Stimulated activated CD4-positive, alpha-beta T cell treated with anti-CD3 and anti-CD28 coated beads, Interleukin-4, amount 100 ng/mL, for 4 hours (primary cell): ENCODE results near the gene PHLDA1.
"Not testable (repeated sequence)": the region's sequence is repeated elsewhere in the genome, so short reads cannot be mapped to it uniquely, and the experiment has no call there.

Experiments
- DNase-seq, 2 experiments: peaks; one replicate each; pipeline ENCODE4 v3.0.0-alpha.2; 2020

PHLDA1 gene

DNA sequence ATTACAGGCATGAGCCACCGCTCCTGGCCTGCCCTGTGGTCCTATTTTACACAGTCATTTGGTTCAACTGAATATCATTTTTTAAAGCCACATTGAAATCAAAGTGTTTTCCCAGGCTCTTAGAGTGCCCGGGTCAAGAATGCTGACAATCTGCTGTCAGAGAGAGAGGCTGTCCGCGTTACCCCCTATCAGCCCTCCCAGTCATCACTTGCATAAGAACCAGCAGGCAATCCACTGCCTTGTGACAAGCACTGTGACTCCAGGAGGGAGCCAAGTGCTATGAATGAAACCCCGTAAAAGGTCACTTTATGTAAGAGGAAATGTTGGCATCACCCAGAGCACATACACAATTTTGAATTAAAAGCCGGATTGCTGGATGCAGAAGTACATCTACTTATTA lies 13.5 kb downstream of the PHLDA1 start:
- no peak for DNase-seq

DNA sequence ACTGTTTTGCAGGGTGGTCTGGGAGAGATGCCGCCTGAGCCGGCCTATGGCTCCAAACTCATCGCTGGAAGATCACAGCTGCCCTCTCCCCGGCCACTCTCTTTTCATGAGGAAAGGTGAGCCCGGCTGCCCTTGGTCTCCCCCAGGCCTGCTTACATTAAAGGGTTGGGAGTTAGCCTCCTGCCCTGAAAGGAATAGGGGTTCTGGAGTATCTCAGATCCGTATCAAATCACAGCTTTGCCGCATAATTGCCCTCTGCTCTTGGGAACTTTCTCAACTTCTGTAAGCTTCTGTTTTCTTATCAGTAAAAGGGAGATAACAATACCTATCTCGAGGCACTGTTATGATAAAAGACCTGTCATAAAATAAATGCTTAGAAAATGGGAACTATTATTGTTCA lies 17.6 kb downstream of the PHLDA1 start:
- DNase-seq = no peak

DNA sequence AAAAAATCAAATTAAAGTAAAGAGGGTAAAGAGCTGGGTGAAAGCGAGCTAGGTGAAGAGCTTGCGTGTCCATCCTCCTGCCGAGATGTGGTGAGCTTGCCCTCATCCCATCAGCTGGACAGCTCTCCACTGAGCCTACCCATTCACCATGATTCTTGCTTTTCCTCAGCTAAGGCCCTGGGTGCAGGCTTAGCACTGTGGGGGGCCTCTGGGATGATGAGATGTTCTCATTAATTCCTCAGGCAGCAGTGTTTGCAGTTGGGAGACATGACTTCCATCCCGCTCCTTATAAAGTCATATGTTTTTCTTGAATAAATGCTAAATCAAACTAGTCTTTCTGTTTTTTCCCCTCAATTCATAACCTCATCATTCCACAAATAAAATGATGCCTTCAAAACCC lies 18.0 kb downstream of the PHLDA1 start:
- DNase-seq = no peak

DNA sequence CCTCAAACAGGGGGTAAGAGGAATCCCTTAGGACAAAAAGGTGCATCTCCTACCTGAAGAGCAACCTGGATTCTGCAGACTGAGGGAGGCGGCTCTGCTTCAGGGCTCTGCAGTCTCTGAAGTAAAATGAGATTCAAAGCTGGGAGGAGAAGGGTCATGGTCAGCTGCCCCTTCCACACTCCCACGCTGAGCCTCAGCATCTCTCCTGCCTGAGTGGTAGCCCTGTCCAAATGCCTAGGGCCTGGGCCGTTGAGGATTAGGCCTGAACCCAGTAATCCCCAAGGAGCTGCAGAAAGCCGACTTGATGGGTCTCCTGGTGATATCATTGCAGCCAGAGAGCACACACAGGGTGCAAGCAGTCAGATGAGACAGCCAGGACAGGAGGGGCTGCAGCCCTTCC lies 18.9 kb downstream of the PHLDA1 start:
- DNase-seq = no peak

DNA sequence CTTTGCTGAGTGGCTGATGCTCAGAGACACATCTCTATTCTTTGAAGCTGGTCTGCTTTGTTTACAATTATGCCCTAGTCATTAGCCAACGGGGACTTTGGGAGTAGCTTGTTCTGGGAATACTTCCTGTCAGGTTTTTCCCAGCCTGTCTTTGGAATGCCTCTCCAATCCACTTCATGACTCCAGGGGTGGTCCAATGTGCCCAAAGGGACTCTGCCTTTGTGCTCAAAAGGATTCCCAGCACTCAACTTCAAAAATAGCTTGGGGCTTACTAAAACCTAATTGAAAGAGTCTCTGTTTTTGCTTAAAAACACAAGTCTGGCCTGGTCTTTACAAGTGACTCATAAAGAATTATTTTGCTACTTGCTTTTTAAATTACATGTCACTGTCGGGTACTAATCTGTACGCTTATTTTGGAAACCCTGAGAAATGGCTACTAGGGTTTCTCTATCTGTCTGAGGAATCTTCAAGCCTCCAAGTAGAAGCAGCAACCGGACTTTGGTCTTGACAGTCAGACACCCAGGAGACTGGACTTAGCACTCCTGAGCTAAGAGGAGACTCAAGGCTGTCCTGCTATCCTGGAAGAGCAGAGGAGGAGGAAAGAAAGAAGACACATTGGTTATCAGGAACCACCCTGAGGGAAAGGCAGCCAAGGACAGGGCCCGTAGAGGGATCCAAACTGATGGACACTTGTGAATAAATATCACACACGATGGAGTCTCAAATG lies 20.7 kb downstream of the PHLDA1 start:
- no peak for DNase-seq

DNA sequence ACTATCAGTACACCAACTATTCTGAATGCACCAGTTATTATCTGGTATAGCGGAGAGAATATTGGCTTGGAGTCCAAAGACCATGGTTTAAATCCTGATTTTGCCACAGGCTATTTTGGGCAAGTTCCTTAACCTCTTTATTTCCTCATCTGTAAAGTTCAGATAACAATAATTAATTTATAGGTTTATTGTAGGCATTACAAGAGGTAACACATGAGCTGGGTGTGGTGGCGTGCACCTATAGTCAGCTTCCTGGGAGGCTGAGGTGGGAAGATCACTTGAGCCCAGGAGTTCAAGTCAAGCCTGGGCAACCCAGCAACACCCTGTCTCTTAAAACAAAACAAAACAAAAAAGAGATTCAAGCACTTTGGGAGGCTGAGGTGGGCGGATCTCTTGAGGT lies 23.1 kb downstream of the PHLDA1 start:
- no peak for DNase-seq

DNA sequence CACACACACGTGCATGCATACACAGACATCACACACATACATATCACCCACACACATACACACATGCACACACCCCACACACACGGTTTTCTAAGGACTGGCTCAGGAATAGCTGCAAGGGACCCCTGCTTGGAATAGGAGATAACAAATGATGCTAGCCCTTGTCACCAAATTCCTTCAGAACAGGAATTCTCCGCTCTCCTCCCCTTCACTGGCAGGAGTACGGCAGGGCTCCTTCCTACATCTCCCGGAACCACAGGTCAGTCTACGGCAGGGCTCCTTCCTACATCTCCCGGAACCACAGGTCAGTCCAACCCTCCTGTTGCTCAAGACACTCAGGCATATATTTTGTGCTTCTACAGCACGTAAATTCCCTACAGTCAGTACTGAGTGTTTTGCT lies 23.9 kb downstream of the PHLDA1 start:
- no peak for DNase-seq

DNA sequence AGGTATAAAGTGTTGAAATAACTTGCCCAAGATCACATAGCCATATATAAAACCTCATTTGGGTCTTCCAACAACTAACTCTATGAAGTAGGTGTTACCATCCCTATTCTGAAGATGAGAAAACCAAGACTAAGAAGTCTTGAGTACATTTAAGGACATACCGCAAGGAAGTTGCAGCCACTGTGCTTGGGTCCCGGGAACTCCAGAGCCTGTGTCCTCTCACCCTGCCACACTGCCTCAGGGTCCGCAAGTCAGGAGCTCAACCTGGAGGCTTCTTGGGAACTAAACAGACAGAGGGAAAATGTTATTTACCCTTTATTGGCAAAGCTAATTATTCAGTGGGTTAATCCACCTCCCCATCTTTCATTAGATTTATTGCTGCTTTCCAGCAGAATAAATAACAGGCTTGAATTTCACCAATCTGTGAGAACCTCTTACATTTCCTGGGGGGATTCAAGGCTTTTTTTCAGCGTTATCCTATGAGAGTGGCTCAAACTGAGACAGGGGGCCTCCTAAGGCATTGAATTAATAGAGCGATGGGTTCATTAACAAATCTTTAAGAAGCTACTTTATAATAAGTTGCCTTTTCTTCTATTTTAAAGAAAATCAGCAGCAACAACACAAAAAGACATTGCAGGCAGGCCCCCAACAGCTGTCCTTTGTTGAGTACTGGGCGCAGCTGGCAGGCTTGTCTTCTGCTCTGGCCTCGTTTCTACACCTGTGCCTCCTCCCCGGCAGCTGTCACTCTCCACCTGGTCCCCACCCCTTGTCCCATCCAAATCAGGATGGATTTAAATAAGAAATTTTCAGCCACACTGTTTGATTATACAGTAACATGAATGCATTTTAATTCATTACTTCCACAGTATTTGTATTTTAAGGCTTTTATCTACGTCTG lies 25.3 kb downstream of the PHLDA1 start:
- DNase-seq = no peak

DNA sequence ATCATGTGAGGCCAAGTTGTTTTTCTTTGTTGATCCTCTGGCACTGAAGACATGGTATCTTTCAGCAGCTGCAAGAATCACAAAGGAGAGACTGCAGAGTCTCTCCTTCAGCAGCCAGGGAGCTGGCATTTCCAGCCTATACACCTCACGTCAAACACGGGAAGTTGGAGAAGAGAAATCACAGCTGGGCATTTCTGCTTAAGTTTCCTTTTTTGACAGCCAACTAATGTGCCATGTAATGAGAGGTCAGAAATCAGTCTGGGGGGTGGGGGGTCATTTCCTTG lies 28.3 kb downstream of the PHLDA1 start:
- no peak for DNase-seq

DNA sequence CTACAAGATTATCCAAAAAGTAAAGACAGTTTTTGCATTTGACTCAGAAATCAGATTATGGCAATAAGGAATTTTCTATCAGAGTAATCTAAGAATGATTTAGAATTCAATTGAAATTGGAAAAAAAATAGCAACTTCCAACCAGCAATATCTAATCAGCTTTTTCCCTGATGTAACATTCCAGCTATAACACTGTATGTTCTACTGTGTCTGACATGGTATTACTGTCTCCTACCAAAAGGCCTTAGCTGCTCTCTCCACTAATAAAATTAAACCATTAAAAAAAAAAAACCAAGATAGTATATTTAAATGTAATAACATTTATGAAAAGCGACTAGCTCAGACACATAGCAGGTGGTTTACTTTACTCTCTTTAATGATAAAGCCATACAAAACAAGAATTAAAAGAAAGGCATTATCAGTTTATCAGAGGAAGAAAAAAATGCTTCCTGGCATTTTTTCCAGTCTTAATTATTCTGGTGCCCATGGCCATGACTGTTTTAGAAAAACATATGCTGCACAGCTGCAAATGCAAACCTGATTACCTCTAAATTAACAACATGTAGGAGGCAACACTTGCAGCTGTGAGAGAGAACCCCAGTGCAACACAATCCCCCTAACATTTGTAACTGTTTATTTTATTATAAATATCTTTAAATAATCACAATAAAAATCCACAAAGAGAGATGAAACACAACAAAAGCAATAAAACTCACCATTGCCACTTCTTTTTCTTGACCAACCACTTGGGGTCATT lies 28.8 kb downstream of the PHLDA1 start:
- DNase-seq = no peak

DNA sequence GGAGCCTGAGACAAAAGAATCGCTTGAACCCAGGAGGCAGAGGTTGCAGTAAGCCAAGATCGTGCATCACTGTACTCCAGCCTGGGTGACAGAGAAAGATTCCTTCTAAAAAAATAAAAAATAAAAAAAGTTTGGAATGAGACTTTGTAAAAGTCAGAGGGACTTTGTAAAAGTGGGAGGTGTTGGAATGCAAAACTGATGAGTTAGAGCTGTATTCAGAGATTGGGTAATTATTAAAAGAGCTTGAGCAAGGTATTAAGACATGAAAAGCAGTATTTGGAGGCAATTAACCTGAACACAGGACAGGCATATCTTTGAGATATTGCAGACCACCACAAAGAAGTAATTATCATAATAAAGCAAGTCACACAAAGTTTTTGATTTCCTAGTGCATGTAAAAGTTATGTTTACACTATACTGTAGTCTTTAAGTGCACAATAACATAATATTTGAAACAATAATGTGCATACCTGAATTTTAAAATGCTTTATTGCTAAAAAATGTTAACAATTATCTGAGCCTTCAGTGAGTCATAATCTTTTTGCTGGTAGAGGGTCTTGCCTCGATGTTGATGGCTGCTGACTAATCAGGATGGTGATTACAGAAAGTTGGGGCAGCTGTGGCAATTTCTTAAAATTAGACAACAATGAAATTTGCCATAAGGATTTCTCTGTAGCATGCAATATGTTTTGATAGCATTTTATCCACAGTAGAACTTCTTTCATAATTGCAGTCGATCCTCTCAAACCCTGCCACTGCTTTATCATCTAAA lies 33.1 kb downstream of the PHLDA1 start:
- no peak for DNase-seq

DNA sequence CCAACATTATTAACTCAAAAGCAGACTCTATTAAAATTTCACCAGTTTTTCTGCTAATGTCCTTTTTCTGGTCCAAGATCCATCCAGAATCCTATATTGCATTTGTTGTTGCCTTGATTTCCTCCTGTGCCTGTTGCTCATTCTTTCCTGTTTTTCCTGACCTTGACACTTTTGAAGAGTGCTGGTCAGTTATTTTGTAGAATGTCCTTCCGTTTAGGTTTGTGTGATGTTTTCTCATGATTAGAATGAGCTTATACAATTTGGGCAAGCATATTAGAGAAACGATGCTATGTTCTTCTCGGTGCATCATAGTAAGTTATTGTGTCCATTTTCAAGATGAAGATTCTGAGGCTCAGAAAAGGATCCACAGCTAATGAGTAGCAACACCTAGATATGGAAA lies 33.9 kb downstream of the PHLDA1 start:
- DNase-seq = no peak

DNA sequence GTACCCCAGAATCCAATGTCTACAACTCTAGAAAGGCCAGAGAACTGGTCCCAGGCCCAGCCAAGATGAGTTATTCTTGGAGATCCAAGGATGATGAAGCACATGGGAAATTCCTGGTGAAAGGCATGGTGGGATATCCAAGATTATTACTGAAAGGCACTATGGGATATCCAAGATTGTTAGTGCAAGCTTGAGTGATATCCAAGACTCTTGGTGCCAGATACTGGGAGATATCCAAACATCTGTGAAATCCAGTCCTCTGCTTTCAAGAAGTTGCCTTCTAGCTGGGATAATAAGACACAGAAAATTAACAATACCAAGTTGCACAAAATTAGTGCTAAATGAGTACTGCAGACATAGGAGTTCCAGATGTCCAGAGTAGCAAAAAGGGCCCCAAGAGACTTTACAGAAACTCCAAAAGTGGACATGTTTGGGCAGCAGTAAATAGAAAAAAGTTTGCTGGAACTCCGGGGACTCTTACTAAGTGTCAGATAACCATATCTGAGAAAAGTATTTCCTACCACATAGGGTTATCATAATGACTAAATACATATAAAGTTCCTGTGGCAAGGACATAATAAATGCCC lies 34.6 kb downstream of the PHLDA1 start:
- no peak for DNase-seq

DNA sequence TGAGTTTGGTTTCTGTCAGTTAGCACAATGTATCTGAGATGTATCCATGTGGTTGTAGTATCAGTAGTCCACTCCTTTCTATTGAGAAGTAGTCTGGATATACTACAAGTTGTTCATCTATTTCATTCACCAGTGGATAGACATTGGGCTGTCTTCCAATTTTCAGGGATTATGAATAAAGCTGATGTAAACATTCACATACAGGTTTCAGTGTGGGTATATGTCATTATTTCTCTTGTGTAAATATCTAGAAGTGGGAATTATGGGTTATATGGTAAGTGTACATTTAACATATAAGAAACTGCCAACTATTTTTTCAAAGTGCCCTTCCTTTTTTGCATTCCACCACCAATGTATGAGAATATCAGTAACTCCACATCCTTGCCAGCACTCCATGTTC lies 35.9 kb downstream of the PHLDA1 start:
- DNase-seq = no peak

DNA sequence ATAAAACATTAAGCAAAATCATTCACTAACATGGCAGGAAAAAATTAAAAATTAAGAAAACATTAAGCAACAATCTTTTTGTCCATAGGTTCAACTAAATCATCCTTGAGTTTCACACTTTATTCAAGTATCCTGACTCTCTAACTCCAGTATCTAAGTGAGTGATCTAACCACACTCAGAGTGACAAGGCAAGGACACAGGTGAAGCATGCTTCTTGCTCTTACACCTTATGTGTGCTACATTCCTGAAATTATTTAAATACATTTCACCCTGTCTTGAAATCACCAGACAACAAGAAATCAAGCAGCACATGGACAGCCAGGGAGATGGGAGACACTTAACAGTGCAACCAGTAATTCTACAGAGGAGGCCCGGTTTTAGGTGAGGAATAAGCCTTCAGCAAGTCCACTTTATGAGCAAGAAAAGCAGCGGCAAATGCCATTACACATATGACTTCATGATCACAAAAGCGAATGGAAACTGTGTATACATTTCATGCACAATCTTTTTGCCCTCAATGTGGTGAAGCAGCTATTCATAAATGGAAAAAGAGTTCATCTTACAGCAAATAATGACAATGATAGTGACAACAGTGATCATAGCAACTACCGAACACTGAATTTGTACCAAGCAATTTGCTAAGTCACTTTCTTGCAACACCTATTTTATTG lies 37.4 kb downstream of the PHLDA1 start:
- DNase-seq = no peak

DNA sequence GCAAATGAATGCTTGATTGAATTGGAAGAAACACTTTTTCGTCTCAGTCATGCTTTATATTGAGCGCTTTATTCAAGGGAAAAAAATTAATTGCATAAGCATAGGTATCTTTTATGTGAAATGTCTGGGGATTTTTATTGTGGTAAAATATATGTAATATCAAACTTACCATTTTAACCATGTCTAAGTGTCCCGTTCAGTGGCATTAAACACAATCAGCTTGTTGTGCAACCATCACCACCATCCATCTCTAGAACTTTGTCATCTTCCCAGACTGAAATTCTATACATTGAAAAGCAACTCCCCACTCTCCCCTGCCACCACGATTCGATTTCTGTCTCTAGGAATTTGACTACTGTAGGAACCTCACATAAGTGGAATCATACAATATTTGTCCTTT lies 39.8 kb downstream of the PHLDA1 start:
- no peak for DNase-seq

DNA sequence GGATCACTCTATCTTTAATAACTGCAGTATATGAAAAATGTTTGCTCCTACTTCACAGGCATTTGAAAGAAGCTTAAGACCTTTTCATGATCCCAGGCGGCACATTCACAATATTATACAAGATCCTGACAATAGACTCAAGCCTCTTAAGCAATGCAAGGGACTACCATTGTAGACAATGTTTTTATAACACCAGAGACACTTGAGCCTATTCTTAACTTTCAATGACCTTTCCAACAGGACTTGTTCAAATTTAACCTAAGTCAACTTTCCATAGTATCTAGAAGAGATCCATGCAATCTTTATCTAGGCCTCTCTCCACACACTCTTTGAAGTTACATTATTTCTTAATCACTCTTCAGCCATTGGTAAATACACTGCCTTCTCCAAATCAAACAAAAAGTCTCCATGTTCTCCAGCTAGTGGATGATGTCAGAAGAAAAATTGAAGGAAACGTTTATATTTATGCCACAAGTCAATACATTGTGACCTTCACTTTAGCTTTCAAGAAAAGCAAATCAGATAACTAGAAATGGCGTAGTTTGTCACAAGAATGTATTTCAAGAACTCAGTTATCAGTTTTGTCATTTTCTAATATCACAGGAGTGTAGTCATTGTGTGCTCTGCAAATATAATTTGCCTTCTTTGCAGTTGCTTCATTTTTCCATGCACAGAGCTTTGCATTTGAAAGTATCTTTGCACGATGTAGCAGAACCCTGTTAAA lies 41.2 kb downstream of the PHLDA1 start:
- no peak for DNase-seq

DNA sequence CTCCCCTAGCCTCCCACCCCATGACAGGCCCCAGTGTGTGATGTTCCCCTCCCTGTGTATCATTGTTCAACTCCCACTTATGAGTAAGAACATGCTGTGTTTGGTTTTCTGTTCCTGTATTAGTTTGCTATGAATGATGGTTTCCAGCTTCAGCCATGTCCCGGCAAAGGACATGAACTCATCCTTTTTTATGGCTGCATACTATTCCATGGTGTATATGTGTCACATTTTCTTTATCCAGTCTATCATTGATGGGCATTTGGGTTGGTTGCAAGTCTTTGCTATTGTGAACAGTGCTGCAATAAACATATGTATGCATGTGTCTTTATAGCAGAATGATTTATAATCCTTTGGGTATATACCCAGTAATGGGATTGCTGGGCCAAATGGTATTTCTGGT lies 43.9 kb downstream of the PHLDA1 start:
- not testable (repeated sequence) for DNase-seq

DNA sequence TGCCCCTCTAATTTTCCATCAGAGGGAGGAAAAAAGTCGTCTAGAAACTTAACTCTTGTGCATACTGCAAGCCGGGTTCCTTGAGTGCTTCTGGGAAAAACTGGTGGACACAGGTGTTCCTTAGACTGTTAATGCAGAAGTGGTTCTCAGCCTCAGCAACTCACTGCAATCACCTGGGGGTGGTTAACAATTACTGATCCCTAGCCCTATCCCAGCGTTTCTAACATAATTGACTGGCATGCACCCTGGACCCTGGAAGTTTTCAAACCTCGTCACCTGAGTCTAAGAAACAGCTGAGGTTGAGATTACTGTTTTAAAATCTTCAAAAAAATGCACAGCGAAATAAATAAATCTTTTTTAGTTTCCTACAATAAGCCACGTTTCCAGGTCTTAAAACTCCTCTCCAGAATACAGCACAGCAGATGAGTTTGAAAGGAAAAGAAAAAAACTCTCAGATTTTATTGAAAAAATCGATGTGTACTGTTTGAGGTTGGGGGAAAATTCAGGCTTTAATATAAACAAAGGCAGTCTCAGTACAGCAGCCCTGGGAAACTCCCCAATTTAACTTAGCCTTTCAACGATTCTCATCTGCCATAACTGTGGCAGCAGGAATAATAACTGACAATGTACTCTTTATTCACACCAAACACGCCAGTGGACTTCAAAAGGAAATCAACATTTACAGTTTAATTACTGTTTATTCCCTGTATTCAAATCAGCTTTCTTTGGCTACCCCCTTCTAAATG lies 45.4 kb downstream of the PHLDA1 start:
- no peak for DNase-seq

DNA sequence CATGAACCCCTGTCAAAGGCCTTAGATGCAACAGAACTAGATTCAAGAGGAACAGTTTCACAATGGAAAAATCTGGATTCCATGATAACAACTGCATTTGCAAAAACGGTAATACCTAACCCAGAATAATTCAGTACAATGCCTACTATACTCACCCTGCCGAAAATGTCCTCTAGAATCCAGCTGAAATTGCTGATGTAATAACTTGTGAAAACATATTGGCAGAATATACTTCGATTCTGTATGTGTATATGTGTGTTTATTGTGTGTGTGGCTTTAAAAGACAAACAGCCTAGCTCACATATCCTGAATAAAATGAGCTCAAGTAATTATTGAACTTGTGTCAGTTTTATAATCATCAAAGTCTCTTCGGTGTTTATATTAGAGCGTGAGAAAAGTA lies 46.0 kb downstream of the PHLDA1 start:
- DNase-seq = no peak
